CD4-positive, alpha-beta T cell treated with Interleukin-17A for 4 hours (primary cell): ENCODE measurements around the gene INTS12.
"Not testable (repeated sequence)": the region's sequence is repeated elsewhere in the genome, so short reads cannot be mapped to it uniquely, and the experiment has no call there.

ENCODE experiments used
- DNase-seq: peaks from one replicate; pipeline ENCODE4 v3.0.0-alpha.2; 2020; ENCODE audit warnings: mixed read lengths

The INTS12 gene, protein sequence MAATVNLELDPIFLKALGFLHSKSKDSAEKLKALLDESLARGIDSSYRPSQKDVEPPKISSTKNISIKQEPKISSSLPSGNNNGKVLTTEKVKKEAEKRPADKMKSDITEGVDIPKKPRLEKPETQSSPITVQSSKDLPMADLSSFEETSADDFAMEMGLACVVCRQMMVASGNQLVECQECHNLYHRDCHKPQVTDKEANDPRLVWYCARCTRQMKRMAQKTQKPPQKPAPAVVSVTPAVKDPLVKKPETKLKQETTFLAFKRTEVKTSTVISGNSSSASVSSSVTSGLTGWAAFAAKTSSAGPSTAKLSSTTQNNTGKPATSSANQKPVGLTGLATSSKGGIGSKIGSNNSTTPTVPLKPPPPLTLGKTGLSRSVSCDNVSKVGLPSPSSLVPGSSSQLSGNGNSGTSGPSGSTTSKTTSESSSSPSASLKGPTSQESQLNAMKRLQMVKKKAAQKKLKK

GRCh38 chr4:105708181-105709080 lies at the start of gene INTS12, which contains the start of gene GSTCD:
INTS12 (minus strand) TSS chr4:105708689; CDS start chr4:105700005, 8,684 bp downstream.
GSTCD (plus strand) TSS chr4:105708784; CDS start chr4:105717614, 8,830 bp downstream.
- DNase-seq, result peak; percentile 87

DNA sequence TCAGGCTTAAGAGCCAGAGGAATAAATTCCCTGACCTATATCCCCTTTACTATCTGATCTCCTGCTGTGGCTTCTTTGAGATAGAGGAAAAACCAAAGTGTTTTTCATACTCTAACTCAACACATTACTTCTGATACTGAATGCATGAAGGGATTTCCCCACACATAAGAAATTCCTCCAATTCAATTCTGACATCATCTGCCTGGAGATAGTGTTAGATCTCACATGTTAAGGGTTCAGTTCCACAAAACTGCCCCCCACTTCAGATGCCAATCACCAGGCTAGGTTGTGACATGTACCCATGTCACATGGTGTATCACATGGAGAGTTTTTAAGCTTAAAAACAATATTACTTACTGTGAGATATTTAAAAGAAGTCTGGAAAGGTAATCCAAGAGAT lies 46.9 kb upstream of the INTS12 start:
- DNase-seq, result no peak

GRCh38 chr4:105753361-105753760 lies 44.9 kb upstream of the INTS12 start:
- DNase-seq, result no peak

- no peak for DNase-seq
Observed at GRCh38 chr4:105751718-105752299, 43.3 kb upstream of the INTS12 start.

GRCh38 chr4:105748222-105748621 lies 39.7 kb upstream of the INTS12 start:
- no peak for DNase-seq

- DNase-seq, result no peak
Observed at GRCh38 chr4:105741548-105741947, 33.1 kb upstream of the INTS12 start.

- not testable (repeated sequence) for DNase-seq
Observed at GRCh38 chr4:105735217-105735616, 26.7 kb upstream of the INTS12 start.

DNA sequence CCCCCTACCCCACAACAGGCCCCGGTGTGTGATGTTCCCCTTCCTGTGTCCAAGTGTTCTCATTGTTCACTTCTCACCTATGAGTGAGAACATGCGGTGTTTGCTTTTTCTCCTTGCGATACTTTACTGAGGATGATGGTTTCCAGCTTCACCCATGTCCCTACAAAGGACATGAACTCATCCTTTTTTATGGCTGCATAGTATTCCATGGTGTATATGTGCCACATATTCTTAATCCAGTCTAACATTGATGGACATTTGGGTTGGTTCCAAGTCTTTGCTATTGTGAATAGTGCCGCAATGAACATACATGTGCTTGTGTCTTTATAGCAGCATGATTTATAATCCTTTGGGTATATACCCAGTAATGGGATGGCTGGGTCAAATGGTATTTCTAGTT lies 21.4 kb upstream of the INTS12 start:
- not testable (repeated sequence) for DNase-seq

- no peak for DNase-seq
Observed at GRCh38 chr4:105725623-105726022, 17.1 kb upstream of the INTS12 start.

DNA sequence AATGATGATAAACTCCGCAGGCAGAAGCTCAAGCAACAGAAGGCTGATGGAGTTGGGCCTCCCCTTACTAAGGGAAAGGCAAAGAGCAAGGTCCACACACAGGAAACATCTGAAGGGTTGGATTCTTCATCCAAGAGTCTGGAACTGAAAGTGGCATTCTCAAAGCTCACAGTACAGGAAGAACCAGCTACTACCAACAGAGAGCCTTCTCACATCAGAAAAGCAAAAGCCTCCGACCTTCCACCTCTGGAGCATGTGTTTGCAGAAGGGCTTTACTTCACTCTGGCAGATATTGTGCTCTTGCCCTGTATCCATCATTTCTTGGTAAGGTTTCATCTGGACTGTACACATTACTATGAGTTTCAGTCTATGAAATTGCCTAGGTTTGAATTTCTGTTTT lies 10.7 kb upstream of the INTS12 start:
- no peak for DNase-seq

DNA sequence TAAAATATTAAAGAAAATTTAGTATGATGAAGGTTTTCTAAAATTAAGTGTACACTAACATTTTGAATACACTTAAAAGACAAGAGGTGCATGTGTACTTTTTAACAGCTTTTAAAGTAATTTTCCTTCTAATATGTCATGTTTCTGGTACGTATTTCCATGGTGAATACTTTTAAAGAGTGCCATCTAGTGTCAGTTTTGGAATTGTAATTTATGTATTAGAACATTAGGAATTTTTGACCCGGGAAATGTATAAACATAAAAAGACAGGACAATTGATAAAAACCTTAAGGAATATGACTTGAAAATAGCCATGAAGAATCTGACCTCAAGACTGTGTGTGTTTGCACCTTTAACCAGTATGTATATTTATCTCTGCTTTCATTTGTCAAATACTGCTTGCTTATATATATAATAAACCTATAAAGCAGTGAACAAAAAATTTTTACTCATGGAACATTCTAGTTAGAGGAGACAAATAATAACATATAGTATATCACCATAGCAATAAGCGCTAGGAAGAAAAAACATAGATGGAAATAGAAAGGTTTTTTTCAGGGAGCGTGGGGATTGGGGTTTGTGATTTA lies 7.3 kb upstream of the INTS12 start:
- DNase-seq, result no peak

GRCh38 chr4:105714932-105715331 lies 6.4 kb upstream of the INTS12 start:
- DNase-seq, result no peak

DNA sequence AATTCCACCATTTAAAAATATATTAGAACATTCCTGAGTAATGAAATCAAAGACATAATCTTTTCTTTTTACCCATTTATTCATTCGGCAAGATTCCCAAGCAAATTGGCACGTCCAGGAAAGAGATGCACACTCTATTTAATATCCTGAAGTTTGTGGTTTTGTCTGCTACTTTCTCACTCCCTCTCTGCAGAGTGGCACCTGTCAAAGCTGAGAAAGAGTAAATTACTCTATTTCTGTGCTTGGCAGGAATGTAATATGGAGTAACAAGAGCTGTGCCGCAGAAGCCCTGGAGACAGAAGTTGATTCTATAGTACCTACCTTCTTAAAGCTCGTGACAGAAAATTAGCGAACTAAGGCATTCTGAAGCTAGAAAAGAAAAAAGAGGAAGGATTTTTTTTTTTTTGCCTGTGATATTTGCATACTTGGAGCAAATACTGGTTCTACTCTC lies 5.6 kb upstream of the INTS12 start:
- DNase-seq, result no peak

DNA sequence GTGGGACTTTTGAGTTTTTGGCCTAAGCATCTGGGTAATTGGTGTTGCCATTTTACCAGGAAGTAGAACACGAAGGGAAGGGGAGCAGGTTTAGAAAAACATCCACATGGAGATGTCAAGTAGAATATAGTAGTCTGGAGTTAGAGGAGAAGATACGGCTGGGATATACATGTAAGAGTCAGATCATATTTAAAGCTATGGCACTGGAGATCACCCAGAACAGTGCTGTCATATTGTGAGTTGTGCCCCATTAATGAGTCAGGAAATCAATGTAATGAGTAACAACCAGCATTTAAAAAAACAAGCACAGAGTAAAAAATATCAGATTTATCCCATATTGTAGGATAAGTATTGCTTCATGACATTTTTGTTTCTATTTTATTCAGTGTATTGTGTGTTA lies 4.3 kb upstream of the INTS12 start:
- DNase-seq, result no peak

- no peak for DNase-seq
Observed at GRCh38 chr4:105710678-105711077, 2.2 kb upstream of the INTS12 start.

DNA sequence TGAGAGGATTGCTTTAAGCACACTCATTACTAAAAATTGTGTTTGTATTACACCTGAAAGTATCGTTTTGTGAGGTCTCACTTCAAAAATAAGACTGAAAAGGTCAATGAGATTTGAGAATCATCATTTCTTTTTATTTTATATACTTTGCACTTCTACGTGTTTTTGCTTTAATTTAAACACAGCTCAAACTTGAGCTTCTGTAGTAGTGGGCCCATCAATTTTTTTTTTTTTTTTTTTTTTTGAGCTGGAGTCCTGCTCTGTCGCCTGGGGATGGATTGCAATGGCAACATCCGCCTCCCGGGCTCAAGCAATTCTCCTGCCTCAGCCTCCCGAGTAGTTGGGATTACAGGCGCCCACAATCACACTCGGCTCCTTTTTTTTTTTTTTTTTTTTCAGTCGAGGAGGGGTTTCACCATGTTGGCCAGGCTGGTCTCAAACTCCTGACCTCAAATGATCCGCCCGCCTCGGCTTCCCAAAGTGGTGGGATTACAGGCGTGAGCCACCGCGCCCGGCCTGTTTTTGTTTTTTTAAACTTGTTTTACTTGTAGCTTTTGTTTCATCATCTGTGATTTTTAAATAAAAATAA lies 1.6 kb upstream of the INTS12 start:
- DNase-seq, result no peak

- DNase-seq, result no peak
Observed at GRCh38 chr4:105709081-105709450, 577 bp upstream of the INTS12 start.

DNA sequence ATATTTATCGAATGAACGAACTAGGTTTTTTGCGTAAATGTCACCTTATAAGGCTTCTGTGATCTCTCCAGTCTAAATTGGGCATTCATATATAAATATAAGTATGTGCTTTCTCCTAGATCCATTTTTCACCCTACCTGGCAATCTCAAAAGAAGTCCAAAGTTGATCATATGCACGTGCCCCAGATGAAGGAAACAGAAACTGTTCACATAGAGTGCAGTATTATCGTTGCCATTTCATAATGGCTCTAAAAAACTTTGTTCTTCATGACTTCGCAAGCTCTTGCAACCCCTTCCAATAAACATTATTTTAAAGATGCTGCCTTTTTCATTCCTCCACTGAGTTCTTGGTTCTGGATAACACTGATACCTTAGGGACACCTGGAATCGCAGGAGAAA lies 708 bp downstream of the INTS12 start:
- DNase-seq, result no peak

DNA sequence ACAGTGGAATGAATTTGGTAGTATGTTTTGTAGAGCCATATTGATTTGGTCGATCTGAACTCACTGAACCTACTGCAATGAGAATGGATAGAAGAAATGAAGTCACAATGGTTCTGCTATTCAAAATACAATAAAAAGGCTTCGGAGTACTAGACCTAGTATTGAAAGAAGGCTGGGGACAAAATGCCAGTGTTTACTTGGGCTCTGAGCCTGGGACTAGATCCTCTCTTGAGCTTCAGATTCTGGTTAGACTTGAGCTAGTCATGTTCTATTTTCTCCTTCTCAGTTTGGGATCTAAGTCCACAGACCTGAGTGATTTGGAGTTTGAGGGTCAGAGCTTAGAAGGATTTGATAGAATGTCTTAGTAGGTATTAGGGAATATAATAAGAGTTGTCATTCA lies 9.9 kb downstream of the INTS12 start:
- no peak for DNase-seq

GRCh38 chr4:105695832-105696231 lies 12.7 kb downstream of the INTS12 start:
- not testable (repeated sequence) for DNase-seq

- not testable (repeated sequence) for DNase-seq
Observed at GRCh38 chr4:105694812-105695211, 13.7 kb downstream of the INTS12 start.

DNA sequence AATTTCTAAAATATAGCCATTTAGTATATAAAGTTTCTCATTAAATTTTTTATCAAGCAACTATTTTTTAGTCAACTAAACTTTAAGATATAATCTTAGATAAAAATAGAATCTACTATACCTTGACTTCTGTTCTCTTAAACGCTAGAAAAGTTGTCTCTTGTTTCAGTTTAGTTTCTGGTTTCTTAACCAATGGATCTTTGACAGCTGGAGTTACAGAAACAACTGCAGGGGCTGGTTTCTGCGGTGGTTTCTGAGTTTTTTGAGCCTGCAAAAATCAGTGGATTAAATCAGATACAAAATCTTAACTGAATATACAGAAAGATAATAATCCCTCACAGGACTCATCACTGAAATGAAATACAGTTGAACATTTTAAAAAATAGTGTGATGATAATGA lies 21.9 kb downstream of the INTS12 start:
- DNase-seq, result no peak
